GM23338 (cell line): Measurements from ENCODE around the gene TEX30. TPM values are rescaled to one million over a fixed set of nuclear protein-coding genes. Genes with fewer than 3 reads are reported as not detected.

Source experiments
- ATAC-seq: fragments of 200-7000 bp; cut with Tn5 transposase; 3 replicates; pipeline ENCODE4 v1.9.1; 2020
- DNase-seq: peaks from one replicate; pipeline ENCODE4 v3.0.0-alpha.2; 2015; ENCODE audit warnings: low spot score
- H2AFZ ChIP-seq: fragments of 200-600 bp; sonication (generic); 2 replicates; pipeline ENCODE4 v1.8.0; 2016; ENCODE audit warnings: antibody characterized with exemption, mild to moderate bottlenecking, moderate library complexity
- H3F3A ChIP-seq: fragments of 200-600 bp; sonication (generic); replicated peaks from 2 replicates; pipeline ENCODE4 v1.8.0; 2017; ENCODE audit warnings: antibody characterized with exemption, mixed run types, low read depth
- H3K27ac ChIP-seq: fragments of 200-600 bp; sonication (generic); 2 replicates; pipeline ENCODE4 v1.6.1; 2016; ENCODE audit warnings: low read depth
- H3K27me3 ChIP-seq: fragments of 200-600 bp; sonication (generic); 2 replicates; pipeline ENCODE4 v1.8.0; 2016; ENCODE audit warnings: mild to moderate bottlenecking, mixed run types, moderate library complexity; ENCODE audit not compliant: insufficient read depth
- H3K36me3 ChIP-seq: fragments of 200-600 bp; sonication (generic); 2 replicates; pipeline ENCODE4 v1.8.0; 2016; ENCODE audit warnings: mild to moderate bottlenecking; ENCODE audit not compliant: insufficient read depth
- H3K4me1 ChIP-seq: fragments of 200-600 bp; sonication (generic); 2 replicates; pipeline ENCODE4 v1.8.0; 2016; ENCODE audit warnings: mild to moderate bottlenecking, moderate library complexity; ENCODE audit not compliant: insufficient read depth
- H3K4me2 ChIP-seq: fragments of 200-600 bp; sonication (generic); 2 replicates; pipeline ENCODE4 v1.7.1; 2017; ENCODE audit warnings: mixed run types
- H3K4me3 ChIP-seq: fragments of 200-600 bp; sonication (generic); 2 replicates; pipeline ENCODE4 v1.6.1; 2016; ENCODE audit warnings: mixed run types
- H3K79me2 ChIP-seq: fragments of 200-600 bp; sonication (generic); replicated peaks from 2 replicates; pipeline ENCODE4 v1.8.0; 2017; ENCODE audit warnings: mild to moderate bottlenecking; ENCODE audit not compliant: insufficient read depth
- H3K9me2 ChIP-seq: fragments of 200-600 bp; sonication (generic); 2 replicates; pipeline ENCODE4 v1.8.0; 2017; ENCODE audit not compliant: insufficient read depth
- H4K20me1 ChIP-seq: fragments of 200-600 bp; sonication (generic); replicated peaks from 2 replicates; pipeline ENCODE4 v1.8.0; 2017; ENCODE audit warnings: mild to moderate bottlenecking; ENCODE audit not compliant: insufficient read depth
- H3K27ac Mint-ChIP-seq: 2 replicates; pipeline ENCODE4 v1.8.0; 2020; ENCODE audit warnings: inconsistent platforms, mild to moderate bottlenecking, moderate library complexity, mixed read lengths
- H3K27me3 Mint-ChIP-seq: 3 replicates; pipeline ENCODE4 v1.8.0; 2022; ENCODE audit warnings: low read depth, mild to moderate bottlenecking, moderate library complexity, mixed read lengths, inconsistent platforms; ENCODE audit not compliant: insufficient read depth, poor library complexity
- H3K36me3 Mint-ChIP-seq: 3 replicates; pipeline ENCODE4 v1.8.0; 2021; ENCODE audit warnings: low read depth, mild to moderate bottlenecking, inconsistent platforms, moderate library complexity, mixed read lengths
- H3K4me1 Mint-ChIP-seq: 3 replicates; pipeline ENCODE4 v1.8.0; 2020; ENCODE audit warnings: mild to moderate bottlenecking, inconsistent platforms, mixed read lengths
- H3K4me3 Mint-ChIP-seq: 3 replicates; pipeline ENCODE4 v1.8.0; 2021; ENCODE audit warnings: moderate library complexity, mild to moderate bottlenecking, inconsistent platforms, mixed read lengths
- H3K9me3 Mint-ChIP-seq: 3 replicates; pipeline ENCODE4 v1.8.0; 2020; ENCODE audit warnings: moderate library complexity, mild to moderate bottlenecking, inconsistent platforms, mixed read lengths
- CREB1 ChIP-seq: fragments of 250-450 bp; sonication (Bioruptor Pico); IDR thresholded peaks from 2 replicates; pipeline ENCODE4 v1.5.0; 2020; ENCODE audit warnings: low read depth, mild to moderate bottlenecking, moderate library complexity
- CTCF ChIP-seq, 2 experiments: fragments of 200-600 bp in 1 of 2; sonication (generic) in 1 of 2; conservative IDR thresholded peaks; 2 replicates each; pipeline versions ENCODE4 v1.5.1 to v1.6.1; 2016 to 2017; ENCODE audit warnings: antibody characterized with exemption in 2 of 2, low read depth in 2 of 2, mild to moderate bottlenecking in 2 of 2, moderate library complexity in 1 of 2
- ETS1 ChIP-seq: IDR thresholded peaks from 2 replicates; pipeline ENCODE4 v1.6.1; 2016; ENCODE audit warnings: antibody characterized with exemption
- EZH2 ChIP-seq: fragments of 200-600 bp; sonication (generic); IDR thresholded peaks from one replicate; pipeline ENCODE4 v1.8.0; 2017; ENCODE audit warnings: antibody characterized with exemption, mild to moderate bottlenecking, low read depth; ENCODE audit not compliant: unreplicated experiment
- EZH2phosphoT487 ChIP-seq: fragments of 200-600 bp; sonication (generic); IDR thresholded peaks from one replicate; pipeline ENCODE4 v1.8.1; 2018; ENCODE audit warnings: antibody characterized with exemption; ENCODE audit not compliant: unreplicated experiment
- JUNB ChIP-seq: IDR thresholded peaks from one replicate; pipeline ENCODE4 v1.6.1; 2016; ENCODE audit warnings: antibody characterized with exemption; ENCODE audit not compliant: unreplicated experiment
- NANOG ChIP-seq: IDR thresholded peaks from 2 replicates; pipeline ENCODE4 v1.6.1; 2016; ENCODE audit warnings: antibody characterized with exemption, borderline replicate concordance
- POLR2AphosphoS5 ChIP-seq: IDR thresholded peaks from 2 replicates; pipeline ENCODE4 v1.6.1; 2016; ENCODE audit warnings: antibody characterized with exemption, low read depth
- STAT1 ChIP-seq: IDR thresholded peaks from one replicate; pipeline ENCODE4 v1.6.1; 2016; ENCODE audit warnings: antibody characterized with exemption; ENCODE audit not compliant: unreplicated experiment
- ZNF114 ChIP-seq: fragments of 250-450 bp; sonication (Bioruptor Pico); IDR thresholded peaks from 2 replicates; pipeline ENCODE4 v1.5.0; 2020; ENCODE audit warnings: mild to moderate bottlenecking, moderate library complexity
- ZNF331 ChIP-seq: fragments of 250-450 bp; sonication (Bioruptor Pico); IDR thresholded peaks from 2 replicates; pipeline ENCODE4 v1.5.0; 2020; ENCODE audit warnings: low read depth, mild to moderate bottlenecking, moderate library complexity
- ZNF462 ChIP-seq: fragments of 250-450 bp; sonication (Bioruptor Pico); IDR thresholded peaks from 2 replicates; pipeline ENCODE4 v1.5.0; 2020; ENCODE audit warnings: mild to moderate bottlenecking, moderate library complexity
- polyA plus RNA-seq: library from polyadenylated mRNA; unstranded; fragments of >200 nt; fragmentation: Nextera tagmentation; extraction: Ambion mirVana; gene quantifications from 2 replicates; pipeline ENCODE4 v1.2.1, GENCODE V29; 2016
- total RNA-seq: library from RNA; depleted of rRNA; stranded (reverse); fragments of >200 nt; shearing (Covaris generic); gene quantifications from 2 replicates; pipeline ENCODE4 v1.2.3, GENCODE V29; 2014
- TF ChIP-seq, protein P1 (sequence below): IDR thresholded peaks from one replicate; pipeline ENCODE4 v1.6.1; 2018; ENCODE audit warnings: antibody characterized with exemption; ENCODE audit not compliant: unreplicated experiment

TEX30 gene
- total and polyA plus RNA-seq, 2 experiments from 2014 or later: 6.3 to 28.2 TPM

- no peak for ATAC-seq
- Mint-ChIP-seq H3K27me3 (peaks cover under 1% of the 10 kb centered on the region), H3K9me3 (peaks cover 21% of the 10 kb centered on the region), H3K27ac (no peak overlapping the region), H3K36me3 (peaks cover 32% of the 10 kb centered on the region), H3K4me1 (peaks cover 12% of the 10 kb centered on the region), H3K4me3 (no peak overlapping the region)
- H3K79me2 ChIP-seq: no peaks in the 10 kb centered on the region
- H3K27ac ChIP-seq: no peak overlapping the region
- H2AFZ ChIP-seq: no peak overlapping the region
- no peaks in the 10 kb centered on the region for H3F3A ChIP-seq
- H3K4me3 ChIP-seq: no peak overlapping the region
- no peak overlapping the region for H3K4me2 ChIP-seq
- H3K27me3 ChIP-seq: peaks cover 2% of the 10 kb centered on the region; the same call in 1 of the 2 replicates
- peaks cover 5% of the 10 kb centered on the region; the same call in 1 of the 2 replicates for H3K4me1 ChIP-seq
- DNase-seq: no peak
- no peaks in the 10 kb centered on the region for H4K20me1 ChIP-seq
- peaks cover 4% of the 10 kb centered on the region; the same call in 1 of the 2 replicates for H3K36me3 ChIP-seq
- H3K9me2 ChIP-seq: no peaks in the 10 kb centered on the region
- TF ChIP-seq, protein P1, sequence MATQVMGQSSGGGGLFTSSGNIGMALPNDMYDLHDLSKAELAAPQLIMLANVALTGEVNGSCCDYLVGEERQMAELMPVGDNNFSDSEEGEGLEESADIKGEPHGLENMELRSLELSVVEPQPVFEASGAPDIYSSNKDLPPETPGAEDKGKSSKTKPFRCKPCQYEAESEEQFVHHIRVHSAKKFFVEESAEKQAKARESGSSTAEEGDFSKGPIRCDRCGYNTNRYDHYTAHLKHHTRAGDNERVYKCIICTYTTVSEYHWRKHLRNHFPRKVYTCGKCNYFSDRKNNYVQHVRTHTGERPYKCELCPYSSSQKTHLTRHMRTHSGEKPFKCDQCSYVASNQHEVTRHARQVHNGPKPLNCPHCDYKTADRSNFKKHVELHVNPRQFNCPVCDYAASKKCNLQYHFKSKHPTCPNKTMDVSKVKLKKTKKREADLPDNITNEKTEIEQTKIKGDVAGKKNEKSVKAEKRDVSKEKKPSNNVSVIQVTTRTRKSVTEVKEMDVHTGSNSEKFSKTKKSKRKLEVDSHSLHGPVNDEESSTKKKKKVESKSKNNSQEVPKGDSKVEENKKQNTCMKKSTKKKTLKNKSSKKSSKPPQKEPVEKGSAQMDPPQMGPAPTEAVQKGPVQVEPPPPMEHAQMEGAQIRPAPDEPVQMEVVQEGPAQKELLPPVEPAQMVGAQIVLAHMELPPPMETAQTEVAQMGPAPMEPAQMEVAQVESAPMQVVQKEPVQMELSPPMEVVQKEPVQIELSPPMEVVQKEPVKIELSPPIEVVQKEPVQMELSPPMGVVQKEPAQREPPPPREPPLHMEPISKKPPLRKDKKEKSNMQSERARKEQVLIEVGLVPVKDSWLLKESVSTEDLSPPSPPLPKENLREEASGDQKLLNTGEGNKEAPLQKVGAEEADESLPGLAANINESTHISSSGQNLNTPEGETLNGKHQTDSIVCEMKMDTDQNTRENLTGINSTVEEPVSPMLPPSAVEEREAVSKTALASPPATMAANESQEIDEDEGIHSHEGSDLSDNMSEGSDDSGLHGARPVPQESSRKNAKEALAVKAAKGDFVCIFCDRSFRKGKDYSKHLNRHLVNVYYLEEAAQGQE: no peak
- TF ChIP-seq CREB1 (CRISPR knock-in tag) (no peak), ZNF462 (CRISPR knock-in tag) (no peak), NANOG (no peak), CTCF (conservative IDR thresholded peaks at IDR 0.05; ENCODE audit: low read depth in 2 of 2) (no peak), ZNF114 (CRISPR knock-in tag) (no peak), ETS1 (no peak), ZNF331 (CRISPR knock-in tag) (no peak), POLR2AphosphoS5 (no peak), EZH2 (no peak), JUNB (no peak), EZH2phosphoT487 (no peak), STAT1 (no peak)
These were observed 6.0 kb upstream of the TEX30 start for GRCh38 chr13:102779436-102780159.
